Neural progenitor cell (in vitro differentiated cells): ENCODE results near the gene GGT7.

Experiments used
- EZH2 ChIP-seq: fragments of 200-600 bp; sonication (generic); IDR thresholded peaks from 2 replicates; pipeline ENCODE4 v1.6.1; 2017; ENCODE audit warnings: antibody characterized with exemption, mild to moderate bottlenecking, moderate library complexity
- TF ChIP-seq, protein P1 (sequence below): fragments of 200-600 bp; sonication (generic); IDR thresholded peaks from 2 replicates; pipeline ENCODE4 v1.5.1; 2017; ENCODE audit warnings: antibody characterized with exemption, mild to moderate bottlenecking

GRCh38 chr20:34815636-34816035 lies 57.0 kb downstream of the GGT7 start:
- TF ChIP-seq, protein P1, sequence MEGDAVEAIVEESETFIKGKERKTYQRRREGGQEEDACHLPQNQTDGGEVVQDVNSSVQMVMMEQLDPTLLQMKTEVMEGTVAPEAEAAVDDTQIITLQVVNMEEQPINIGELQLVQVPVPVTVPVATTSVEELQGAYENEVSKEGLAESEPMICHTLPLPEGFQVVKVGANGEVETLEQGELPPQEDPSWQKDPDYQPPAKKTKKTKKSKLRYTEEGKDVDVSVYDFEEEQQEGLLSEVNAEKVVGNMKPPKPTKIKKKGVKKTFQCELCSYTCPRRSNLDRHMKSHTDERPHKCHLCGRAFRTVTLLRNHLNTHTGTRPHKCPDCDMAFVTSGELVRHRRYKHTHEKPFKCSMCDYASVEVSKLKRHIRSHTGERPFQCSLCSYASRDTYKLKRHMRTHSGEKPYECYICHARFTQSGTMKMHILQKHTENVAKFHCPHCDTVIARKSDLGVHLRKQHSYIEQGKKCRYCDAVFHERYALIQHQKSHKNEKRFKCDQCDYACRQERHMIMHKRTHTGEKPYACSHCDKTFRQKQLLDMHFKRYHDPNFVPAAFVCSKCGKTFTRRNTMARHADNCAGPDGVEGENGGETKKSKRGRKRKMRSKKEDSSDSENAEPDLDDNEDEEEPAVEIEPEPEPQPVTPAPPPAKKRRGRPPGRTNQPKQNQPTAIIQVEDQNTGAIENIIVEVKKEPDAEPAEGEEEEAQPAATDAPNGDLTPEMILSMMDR: no peak
- TF ChIP-seq EZH2: no peak
